Adrenal gland (tissue), 5 donors: ENCODE data around the gene MIA3.

Experiments
- CTCF ChIP-seq, 6 experiments: fragments of 450-650 bp in 4 of 6; fragments of 200-600 bp in 2 of 6; sonication (generic) in 1 of 6; IDR thresholded peaks; 1 replicate in 5 of 6; 2 replicates in 1 of 6; pipeline versions ENCODE4 v1.5.1 to v1.8.0; 2016 to 2021; ENCODE audit warnings: antibody characterized with exemption in 6 of 6, mild to moderate bottlenecking in 2 of 6, moderate library complexity in 1 of 6
- POLR2A ChIP-seq, 2 donors: fragments of 450-650 bp; IDR thresholded peaks; one replicate each; pipeline ENCODE4 v1.6.1; 2017; ENCODE audit warnings: antibody characterized with exemption in 2 of 2, mild to moderate bottlenecking in 2 of 2, moderate library complexity in 1 of 2
- donor health status: DM: no; HTN: no; CAD: no.

DNA sequence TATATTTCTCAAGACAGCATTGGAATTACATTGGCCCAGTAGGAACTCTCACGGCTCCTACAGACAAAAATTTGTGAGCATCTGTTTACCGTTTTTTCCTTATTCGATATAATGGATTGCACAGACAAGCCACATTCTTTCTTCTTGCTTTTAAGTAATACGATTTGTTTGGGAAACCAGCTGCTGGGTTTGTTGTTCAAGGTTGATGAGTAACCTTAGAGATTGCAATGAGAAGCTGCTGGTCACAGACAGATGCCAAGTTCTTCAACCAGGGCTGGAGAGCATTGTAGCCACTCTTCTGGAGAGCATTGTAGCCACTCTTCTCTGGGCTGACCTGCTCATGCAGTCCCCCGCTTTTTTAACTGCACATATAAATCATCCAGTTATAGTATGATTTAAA is 1.4 kb upstream of the MIA3 start:
- no peak for TF ChIP-seq CTCF (IDR thresholded peaks at IDR 0.05)
- peak in 1 of 2 donors; percentile 52 for TF ChIP-seq POLR2A (IDR thresholded peaks at IDR 0.05)
